ENCODE data around the gene APOC1. TPM values are rescaled to one million over a fixed set of nuclear protein-coding genes. Genes with fewer than 3 reads are reported as not detected.

Gene APOC1
- polyA plus RNA-seq, 1 of the 3 experiments (the other 2 are of a cell fraction), result 2.7 TPM

GRCh38 chr19:44878120-44878865 is 36.1 kb upstream of the APOC1 start:
- WGBS (ENCODE audit: low lambda C conversion rate), result 82% methylated on average over 23 of the region's 26 CpGs
- POLR2A ChIA-PET, result no interaction called here

GRCh38 chr19:44879309-44880065 is 34.9 kb upstream of the APOC1 start:
- Histone ChIP-seq H3K9me2 (no peaks in the 10 kb centered on the region), H3K4me3 (ENCODE audit: low read depth in 2 of 2, low read length in 1 of 2) (no peak overlapping the region), H2AFZ (ENCODE audit: low read depth) (no peak overlapping the region), H3K79me2 (ENCODE audit: insufficient read depth) (no peaks in the 10 kb centered on the region; the same call in 1 of the 2 replicates), H3K4me1 (ENCODE audit: control insufficient read depth in 1 of 2, insufficient read depth in 2 of 2, low read depth in 1 of 2, low read length in 1 of 2) (peaks cover 0 to 13% of the 10 kb centered on the region in 2 experiments; a peak in 3 of 4 replicates), H3K36me3 (replicated peaks in 1 of 2; ENCODE audit: control insufficient read depth in 1 of 2, insufficient read depth in 2 of 2, low read length in 1 of 2) (peaks cover 9 to 18% of the 10 kb centered on the region in 2 experiments), H3K4me2 (no peak overlapping the region), H3K9ac (no peak overlapping the region), H3K27me3 (ENCODE audit: insufficient read depth) (no peaks in the 10 kb centered on the region), H3K9me3 (no peaks in the 10 kb centered on the region), H4K20me1 (ENCODE audit: insufficient read depth) (no peaks in the 10 kb centered on the region), H3K27ac (ENCODE audit: low read depth in 2 of 2, low read length in 1 of 2) (no peak overlapping the region), H3F3A (replicated peaks; ENCODE audit: insufficient read depth) (peaks cover 23% of the 10 kb centered on the region)
- 86% methylated on average over 15 of the region's 18 CpGs for WGBS (ENCODE audit: low lambda C conversion rate)
- no peak for DNase-seq
- ChIA-PET POLR2A (no interaction called here), CTCF (interaction anchor here (0.6 kb wide), 1 partner anchor 223 kb away, joined by 3 read pairs; no protein-coding TSS in a partner anchor)
- TF ChIP-seq SMC3 (IDR thresholded peaks at IDR 0.05; ENCODE audit: low read depth, low read length), result no peak
- TF ChIP-seq MAX (IDR thresholded peaks at IDR 0.05; ENCODE audit: low read depth), result no peak
- TF ChIP-seq FOXJ3 (CRISPR knock-in tag; IDR thresholded peaks at IDR 0.05), result no peak
- TF ChIP-seq RAD21 (IDR thresholded peaks at IDR 0.05; ENCODE audit: low read length), result no peak
- TF ChIP-seq NFIC (IDR thresholded peaks at IDR 0.05; ENCODE audit: borderline replicate concordance), result no peak
- TF ChIP-seq YY1 (IDR thresholded peaks at IDR 0.05; ENCODE audit: low read depth), result no peak
- TF ChIP-seq RXRA (IDR thresholded peaks at IDR 0.05; ENCODE audit: borderline replicate concordance, low read depth), result no peak
- TF ChIP-seq TEAD4 (IDR thresholded peaks at IDR 0.05; ENCODE audit: borderline replicate concordance, insufficient read depth), result no peak

More at GRCh38 chr19:44878120-44878865, 36.1 kb upstream of the APOC1 start:
- no peak for TF ChIP-seq MEF2A (IDR thresholded peaks at IDR 0.05; ENCODE audit: borderline replicate concordance, low read depth)
- no peak for TF ChIP-seq TCF12 (IDR thresholded peaks at IDR 0.05)
- TF ChIP-seq RAD21 (IDR thresholded peaks at IDR 0.05; ENCODE audit: low read length), result no peak
- no peak for TF ChIP-seq FOXJ3 (CRISPR knock-in tag; IDR thresholded peaks at IDR 0.05)
- TF ChIP-seq RFX5 (IDR thresholded peaks at IDR 0.05; ENCODE audit: low read length), result no peak
- Histone ChIP-seq H3F3A (replicated peaks; ENCODE audit: insufficient read depth) (peaks cover 16% of the 10 kb centered on the region), H3K27ac (ENCODE audit: low read depth in 2 of 2, low read length in 1 of 2) (no peak overlapping the region), H3K4me3 (ENCODE audit: low read depth in 2 of 2, low read length in 1 of 2) (no peak overlapping the region), H3K9me2 (no peaks in the 10 kb centered on the region), H3K4me2 (no peak overlapping the region), H3K9me3 (no peaks in the 10 kb centered on the region), H3K79me2 (ENCODE audit: insufficient read depth) (no peaks in the 10 kb centered on the region; the same call in 1 of the 2 replicates), H2AFZ (ENCODE audit: low read depth) (no peak overlapping the region), H3K36me3 (replicated peaks in 1 of 2; ENCODE audit: control insufficient read depth in 1 of 2, insufficient read depth in 2 of 2, low read length in 1 of 2) (peaks cover 14 to 26% of the 10 kb centered on the region in 2 experiments), H3K9ac (no peak overlapping the region), H3K4me1 (ENCODE audit: control insufficient read depth in 1 of 2, insufficient read depth in 2 of 2, low read depth in 1 of 2, low read length in 1 of 2) (peaks cover 0 to 13% of the 10 kb centered on the region in 2 experiments; a peak in 3 of 4 replicates), H4K20me1 (ENCODE audit: insufficient read depth) (no peaks in the 10 kb centered on the region), H3K27me3 (ENCODE audit: insufficient read depth) (no peaks in the 10 kb centered on the region)
- no peak for DNase-seq
- CTCF ChIA-PET, result no interaction called here
